Colonic mucosa (tissue), 4 donors: ENCODE results near the gene DOLPP1. TPM values are rescaled to one million over a fixed set of nuclear protein-coding genes. Genes with fewer than 3 reads are reported as not detected.

ENCODE experiments used
- DNase-seq: peaks from one replicate; pipeline ENCODE4 v3.0.0-alpha.2; 2020
- H3K27ac ChIP-seq: fragments of 200-600 bp; one replicate; pipeline ENCODE4 v1.8.0; 2021
- H3K27me3 ChIP-seq: fragments of 200-600 bp; one replicate; pipeline ENCODE4 v1.8.0; 2021
- H3K36me3 ChIP-seq: fragments of 200-600 bp; one replicate; pipeline ENCODE4 v1.8.0; 2021
- H3K4me1 ChIP-seq: fragments of 200-600 bp; one replicate; pipeline ENCODE4 v1.8.0; 2021; ENCODE audit warnings: mild to moderate bottlenecking
- H3K4me3 ChIP-seq: fragments of 200-600 bp; one replicate; pipeline ENCODE4 v1.8.0; 2021
- H3K9ac ChIP-seq, 2 donors: one replicate each; pipeline ENCODE4 v1.7.0; 2013; ENCODE audit warnings: control low read depth in 2 of 2, low read depth in 2 of 2, low read length in 2 of 2
- H3K9me3 ChIP-seq: fragments of 200-600 bp; one replicate; pipeline ENCODE4 v1.8.0; 2021
- intact Hi-C: fragments of 100-400 bp; cut with DNase I; formaldehyde crosslinking; loops from one replicate; pipeline ENCODE4 v1.14.1; 2022
- total RNA-seq, 2 donors: library from RNA; stranded (reverse); fragmentation: NEBNext Ultra II Directional in 1 of 2; extraction: Animal tissue kit (Norgen Biotek cat#: 25700) in 1 of 2; gene quantifications; one replicate each; pipeline ENCODE4 v1.2.1, GENCODE V29; 2021
- TF ChIP-seq, protein P1 (sequence below): fragments of 200-600 bp; IDR thresholded peaks from one replicate; pipeline ENCODE4 v1.8.0; 2022; ENCODE audit warnings: antibody characterized with exemption, mild to moderate bottlenecking
- donor health status: healthy.
- donor health status: DM: no; HTN: no; CAD: no.
- donor health status: DM: no; HTN: no; CAD: no.

Gene DOLPP1
- total RNA-seq, 2 donors from 2014 or later: 33.9 to 37.3 TPM

DNA sequence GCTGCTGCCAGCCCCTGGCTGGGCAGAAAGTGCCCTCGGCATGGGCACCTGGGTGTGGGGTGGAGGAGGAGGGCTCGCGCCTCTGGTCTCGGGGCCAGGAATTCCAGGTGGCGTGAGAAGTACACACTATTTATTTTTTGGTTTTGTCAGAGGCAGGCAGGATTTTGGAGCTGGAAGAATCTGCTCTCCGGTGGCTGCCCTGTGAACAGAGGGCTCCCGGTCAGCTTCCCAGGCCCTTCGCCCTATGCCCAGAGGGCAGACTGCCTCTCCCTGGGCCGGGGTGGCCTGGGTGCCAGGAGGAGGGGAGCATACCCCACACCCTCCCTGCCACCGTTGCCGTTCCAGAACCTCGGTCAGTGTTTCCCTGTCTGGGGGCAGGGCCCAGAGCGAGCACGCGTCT lies 8.3 kb downstream of the DOLPP1 start:
- H3K27ac ChIP-seq: no peak overlapping the region
- intact Hi-C loops: no loop called here
- no peak overlapping the region for H3K4me3 ChIP-seq
- H3K9me3 ChIP-seq: no peaks in the 10 kb centered on the region
- H3K27me3 ChIP-seq: no peaks in the 10 kb centered on the region
- TF ChIP-seq, protein P1, sequence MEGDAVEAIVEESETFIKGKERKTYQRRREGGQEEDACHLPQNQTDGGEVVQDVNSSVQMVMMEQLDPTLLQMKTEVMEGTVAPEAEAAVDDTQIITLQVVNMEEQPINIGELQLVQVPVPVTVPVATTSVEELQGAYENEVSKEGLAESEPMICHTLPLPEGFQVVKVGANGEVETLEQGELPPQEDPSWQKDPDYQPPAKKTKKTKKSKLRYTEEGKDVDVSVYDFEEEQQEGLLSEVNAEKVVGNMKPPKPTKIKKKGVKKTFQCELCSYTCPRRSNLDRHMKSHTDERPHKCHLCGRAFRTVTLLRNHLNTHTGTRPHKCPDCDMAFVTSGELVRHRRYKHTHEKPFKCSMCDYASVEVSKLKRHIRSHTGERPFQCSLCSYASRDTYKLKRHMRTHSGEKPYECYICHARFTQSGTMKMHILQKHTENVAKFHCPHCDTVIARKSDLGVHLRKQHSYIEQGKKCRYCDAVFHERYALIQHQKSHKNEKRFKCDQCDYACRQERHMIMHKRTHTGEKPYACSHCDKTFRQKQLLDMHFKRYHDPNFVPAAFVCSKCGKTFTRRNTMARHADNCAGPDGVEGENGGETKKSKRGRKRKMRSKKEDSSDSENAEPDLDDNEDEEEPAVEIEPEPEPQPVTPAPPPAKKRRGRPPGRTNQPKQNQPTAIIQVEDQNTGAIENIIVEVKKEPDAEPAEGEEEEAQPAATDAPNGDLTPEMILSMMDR: no peak
- H3K4me1 ChIP-seq: no peaks in the 10 kb centered on the region
- no peak for DNase-seq
- peaks cover 15% of the 10 kb centered on the region for H3K36me3 ChIP-seq
- no peak overlapping the region for H3K9ac ChIP-seq

DNA sequence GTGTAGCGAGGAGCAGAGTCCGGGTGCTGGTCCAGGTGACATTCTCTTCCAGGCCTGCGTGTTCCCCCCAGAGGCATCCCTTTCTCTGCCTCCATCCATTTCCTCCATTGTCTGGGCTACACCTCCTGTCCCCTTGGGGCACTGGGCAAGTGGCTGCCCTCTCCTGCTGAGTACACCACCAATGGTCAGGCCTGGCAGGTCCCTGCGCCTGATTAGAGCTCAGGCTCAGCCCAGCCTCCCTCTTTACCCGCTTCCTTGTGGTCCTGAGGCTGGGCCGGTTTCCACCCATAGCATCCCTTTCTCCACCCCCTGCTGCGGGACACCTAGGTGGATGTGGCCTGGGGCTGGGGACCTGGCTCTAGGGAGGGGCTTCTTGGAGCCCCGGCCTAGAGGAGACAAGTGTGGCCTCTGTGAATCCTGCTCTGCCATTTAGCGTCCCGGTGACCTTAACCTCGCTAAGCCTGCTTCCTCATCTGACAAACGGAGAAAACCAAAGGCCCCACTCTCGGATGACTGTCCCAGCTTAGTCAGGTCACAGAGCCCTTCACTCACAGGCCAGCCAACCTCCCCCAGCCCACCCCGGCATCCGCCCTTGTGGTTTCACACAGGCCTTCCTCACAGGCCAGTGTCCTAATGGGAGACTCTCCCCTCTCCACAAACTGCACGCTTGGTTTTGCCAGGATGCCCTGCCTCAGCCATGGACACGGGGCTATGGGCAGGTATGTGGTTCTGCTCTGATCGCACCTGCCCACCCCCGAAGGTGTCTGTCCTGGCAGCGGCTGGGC lies 12.9 kb downstream of the DOLPP1 start:
- H3K27ac ChIP-seq: no peak overlapping the region
- H3K27me3 ChIP-seq: no peaks in the 10 kb centered on the region
- no peak overlapping the region for H3K9ac ChIP-seq
- H3K4me3 ChIP-seq: no peak overlapping the region
- H3K4me1 ChIP-seq: no peaks in the 10 kb centered on the region
- intact Hi-C loops: no loop called here
- no peaks in the 10 kb centered on the region for H3K36me3 ChIP-seq
- TF ChIP-seq, protein P1: no peak
- H3K9me3 ChIP-seq: no peaks in the 10 kb centered on the region
- no peak for DNase-seq

DNA sequence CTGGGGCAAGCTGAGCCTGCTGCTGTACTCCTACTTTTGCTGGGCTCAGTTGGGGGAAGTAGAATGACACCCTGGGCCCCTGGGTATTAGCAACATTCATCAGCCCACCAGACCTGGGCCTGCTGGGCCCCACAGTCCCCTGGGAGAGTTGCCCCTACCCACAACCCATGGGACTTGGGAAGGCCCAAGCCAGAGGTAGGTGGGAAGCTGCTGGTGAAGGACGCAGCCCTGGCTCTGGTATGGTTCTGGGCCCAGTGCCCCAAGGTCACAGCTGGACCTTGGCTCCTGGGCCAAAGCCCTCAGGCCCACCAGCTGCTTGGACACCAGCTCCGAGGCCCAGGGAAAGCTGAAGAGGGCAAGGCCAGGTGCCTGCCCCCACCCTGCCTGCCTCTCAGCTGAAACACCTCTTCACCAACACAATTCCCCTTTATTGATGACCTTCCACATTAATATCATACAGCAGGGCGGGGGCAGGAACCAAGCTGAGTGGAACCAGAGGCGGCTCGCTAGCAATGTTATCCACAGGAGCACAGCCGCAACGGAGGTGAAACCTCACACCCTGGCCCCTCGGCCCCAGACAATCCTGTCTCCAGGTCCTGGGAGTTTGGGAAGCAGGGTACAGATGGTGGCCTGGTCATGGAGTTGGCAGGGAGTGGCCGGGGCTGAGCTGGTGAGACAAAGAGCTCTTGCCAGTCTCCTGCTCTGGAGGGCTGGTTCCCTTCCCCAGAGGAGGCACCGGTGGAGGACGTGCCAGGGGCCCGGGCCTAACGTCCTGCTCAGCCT lies 13.7 kb downstream of the DOLPP1 start:
- Histone ChIP-seq H3K27me3 (no peaks in the 10 kb centered on the region), H3K36me3 (no peaks in the 10 kb centered on the region), H3K4me1 (no peaks in the 10 kb centered on the region), H3K9ac (no peak overlapping the region), H3K9me3 (no peaks in the 10 kb centered on the region), H3K4me3 (no peak overlapping the region), H3K27ac (no peak overlapping the region)
- TF ChIP-seq, protein P1: no peak
- no peak for DNase-seq
- intact Hi-C loops: no loop called here

DNA sequence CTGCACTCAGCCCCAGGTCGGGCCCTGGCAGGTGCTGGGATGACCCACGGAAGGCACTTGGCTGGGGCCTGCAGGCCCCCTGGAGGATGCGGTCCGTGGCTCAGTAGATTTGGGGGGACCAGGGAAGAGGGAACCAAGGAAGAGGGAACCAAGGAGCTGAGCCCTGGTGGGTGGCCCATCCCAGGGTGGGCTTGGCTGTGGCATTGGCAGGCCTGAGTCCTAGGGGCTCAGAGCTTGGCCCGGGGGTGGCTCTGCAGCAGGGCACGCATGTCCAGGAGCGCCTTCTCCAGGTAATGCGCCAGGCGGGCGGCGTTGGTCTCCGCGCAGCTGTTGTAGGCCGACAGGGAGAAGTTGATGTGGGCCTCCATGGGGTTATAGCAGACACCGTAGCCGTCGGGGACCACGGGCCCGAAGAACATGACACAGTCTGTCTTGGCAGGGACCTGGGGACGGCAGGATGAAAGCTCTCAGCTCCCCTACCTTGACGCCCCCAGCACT lies 14.3 kb downstream of the DOLPP1 start:
- TF ChIP-seq, protein P1: no peak
- no peak overlapping the region for H3K4me3 ChIP-seq
- intact Hi-C loops: no loop called here
- no peaks in the 10 kb centered on the region for H3K4me1 ChIP-seq
- H3K27ac ChIP-seq: no peak overlapping the region
- no peak for DNase-seq
- no peaks in the 10 kb centered on the region for H3K27me3 ChIP-seq
- no peaks in the 10 kb centered on the region for H3K9me3 ChIP-seq
- H3K36me3 ChIP-seq: no peaks in the 10 kb centered on the region
- H3K9ac ChIP-seq: no peak overlapping the region

DNA sequence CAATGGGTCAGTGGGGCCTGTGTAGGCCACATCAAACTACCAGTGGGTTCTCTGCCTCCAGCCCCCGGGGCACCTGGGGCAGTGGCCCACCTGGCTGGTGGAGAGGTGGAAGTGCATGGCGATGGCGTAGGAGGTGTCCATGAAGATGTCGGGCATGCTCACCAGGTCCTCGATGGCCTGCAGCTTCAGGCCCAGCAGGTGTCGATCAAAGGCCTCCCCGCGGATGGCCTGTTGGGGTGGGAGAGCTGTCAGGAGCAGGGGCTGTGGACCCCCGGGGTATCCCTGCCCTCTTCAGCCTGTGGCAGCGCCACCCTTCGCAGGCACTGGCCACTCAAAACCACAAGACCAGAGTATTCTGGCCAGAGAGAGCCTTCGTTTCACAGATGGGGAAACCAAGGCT lies 15.0 kb downstream of the DOLPP1 start:
- H3K4me1 ChIP-seq: no peaks in the 10 kb centered on the region
- H3K4me3 ChIP-seq: no peak overlapping the region
- TF ChIP-seq, protein P1: no peak
- no peak overlapping the region for H3K27ac ChIP-seq
- no peak for DNase-seq
- H3K9ac ChIP-seq: no peak overlapping the region
- no peaks in the 10 kb centered on the region for H3K36me3 ChIP-seq
- no peaks in the 10 kb centered on the region for H3K9me3 ChIP-seq
- intact Hi-C loops: no loop called here
- no peaks in the 10 kb centered on the region for H3K27me3 ChIP-seq
